DND-41 (cell line): Measurements from ENCODE around the gene YIPF4.

Experiments
- EZH2 ChIP-seq: IDR thresholded peaks from 3 replicates; pipeline ENCODE4 v1.6.1; 2012; ENCODE audit warnings: borderline replicate concordance, low read depth, mild to moderate bottlenecking, moderate library complexity, low read length, inconsistent platforms; ENCODE audit not compliant: severe bottlenecking
- TF ChIP-seq, protein P1 (sequence below): IDR thresholded peaks from 2 replicates; pipeline ENCODE4 v1.5.1; 2012; ENCODE audit warnings: borderline replicate concordance, low read length, moderate library complexity, mild to moderate bottlenecking; ENCODE audit not compliant: poor library complexity, severe bottlenecking; ENCODE audit errors: extremely low read depth

DNA sequence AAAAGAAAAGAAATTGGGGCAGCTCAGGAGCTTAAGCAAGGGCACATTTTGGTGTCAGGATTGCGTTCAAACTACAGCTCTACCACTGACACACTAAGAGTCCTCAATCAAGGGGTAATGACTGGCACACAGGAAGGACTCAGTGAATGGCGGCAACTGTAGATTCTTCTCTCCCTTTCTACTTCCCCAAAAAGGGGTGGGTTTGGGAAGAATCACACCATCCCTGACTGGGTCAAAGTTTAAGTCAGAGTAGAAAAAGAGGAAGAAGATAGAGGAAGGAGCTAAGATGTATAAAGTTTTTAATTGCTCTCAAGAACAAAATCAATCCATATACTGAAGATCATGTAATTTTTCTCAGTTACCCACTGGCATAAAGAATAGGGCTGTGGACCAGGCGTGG lies 15.6 kb upstream of the YIPF4 start:
- TF ChIP-seq, protein P1, sequence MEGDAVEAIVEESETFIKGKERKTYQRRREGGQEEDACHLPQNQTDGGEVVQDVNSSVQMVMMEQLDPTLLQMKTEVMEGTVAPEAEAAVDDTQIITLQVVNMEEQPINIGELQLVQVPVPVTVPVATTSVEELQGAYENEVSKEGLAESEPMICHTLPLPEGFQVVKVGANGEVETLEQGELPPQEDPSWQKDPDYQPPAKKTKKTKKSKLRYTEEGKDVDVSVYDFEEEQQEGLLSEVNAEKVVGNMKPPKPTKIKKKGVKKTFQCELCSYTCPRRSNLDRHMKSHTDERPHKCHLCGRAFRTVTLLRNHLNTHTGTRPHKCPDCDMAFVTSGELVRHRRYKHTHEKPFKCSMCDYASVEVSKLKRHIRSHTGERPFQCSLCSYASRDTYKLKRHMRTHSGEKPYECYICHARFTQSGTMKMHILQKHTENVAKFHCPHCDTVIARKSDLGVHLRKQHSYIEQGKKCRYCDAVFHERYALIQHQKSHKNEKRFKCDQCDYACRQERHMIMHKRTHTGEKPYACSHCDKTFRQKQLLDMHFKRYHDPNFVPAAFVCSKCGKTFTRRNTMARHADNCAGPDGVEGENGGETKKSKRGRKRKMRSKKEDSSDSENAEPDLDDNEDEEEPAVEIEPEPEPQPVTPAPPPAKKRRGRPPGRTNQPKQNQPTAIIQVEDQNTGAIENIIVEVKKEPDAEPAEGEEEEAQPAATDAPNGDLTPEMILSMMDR, result no peak
- TF ChIP-seq EZH2, result no peak
